Neural cell (in vitro differentiated cells): Measurements from ENCODE around the gene EVL. TPM values are rescaled to one million over a fixed set of nuclear protein-coding genes. Genes with fewer than 3 reads are reported as not detected.

Experiments used
- H2AFZ ChIP-seq: fragments of 200-600, 300-800 bp; sonication (generic), shearing (Covaris generic); 2 replicates; pipeline ENCODE4 v1.6.0; 2014; ENCODE audit warnings: low read depth, mild to moderate bottlenecking, antibody characterized with exemption, low read length, moderate library complexity
- H3F3A ChIP-seq: fragments of 200-600 bp; shearing (Covaris generic); 2 replicates; pipeline ENCODE4 v1.6.1; 2016; ENCODE audit warnings: mild to moderate bottlenecking, moderate library complexity, mixed read lengths, antibody characterized with exemption, low read length; ENCODE audit not compliant: insufficient read depth, poor library complexity, severe bottlenecking
- H3K27ac ChIP-seq: fragments of 200-600, 300-800 bp; sonication (generic), shearing (Covaris generic); 2 replicates; pipeline ENCODE4 v1.5.1; 2014; ENCODE audit warnings: mild to moderate bottlenecking, low read length, moderate library complexity
- H3K27me3 ChIP-seq: fragments of 300-800, 200-600 bp; sonication (generic), shearing (Covaris generic); 2 replicates; pipeline ENCODE4 v1.6.0; 2014; ENCODE audit warnings: mild to moderate bottlenecking, low read depth, low read length, moderate library complexity; ENCODE audit not compliant: insufficient read depth
- H3K36me3 ChIP-seq: fragments of 300-800, 200-600 bp; sonication (generic), shearing (Covaris generic); 2 replicates; pipeline ENCODE4 v1.5.1; 2014; ENCODE audit warnings: mild to moderate bottlenecking, antibody characterized with exemption, low read length, moderate library complexity; ENCODE audit not compliant: insufficient read depth
- H3K4me2 ChIP-seq: fragments of 300-800, 200-600 bp; sonication (generic), shearing (Covaris generic); 2 replicates; pipeline ENCODE4 v1.6.0; 2014; ENCODE audit warnings: mild to moderate bottlenecking, low read length
- H3K4me3 ChIP-seq: fragments of 300-800, 200-600 bp; sonication (generic), shearing (Covaris generic); 2 replicates; pipeline ENCODE4 v1.5.1; 2014; ENCODE audit warnings: mild to moderate bottlenecking, low read length, moderate library complexity
- H3K79me2 ChIP-seq: fragments of 200-600 bp; shearing (Covaris generic); replicated peaks from 2 replicates; pipeline ENCODE4 v1.6.0; 2014; ENCODE audit warnings: mild to moderate bottlenecking, low read length, moderate library complexity; ENCODE audit not compliant: insufficient read depth
- H3K9ac ChIP-seq: fragments of 300-800, 200-600 bp; sonication (generic), shearing (Covaris generic); 2 replicates; pipeline ENCODE4 v1.6.1; 2016; ENCODE audit warnings: mild to moderate bottlenecking, low read length, mixed read lengths
- H3K9me2 ChIP-seq: fragments of 200-600 bp; shearing (Covaris generic); 2 replicates; pipeline ENCODE4 v1.6.1; 2016; ENCODE audit warnings: mild to moderate bottlenecking, low read length, mixed read lengths; ENCODE audit not compliant: insufficient read depth
- H3K9me3 ChIP-seq: fragments of 200-600, 300-800 bp; sonication (generic), shearing (Covaris generic); 2 replicates; pipeline ENCODE4 v1.6.1; 2016; ENCODE audit warnings: mild to moderate bottlenecking, mixed run types, low read length, moderate library complexity, mixed read lengths
- H4K20me1 ChIP-seq: fragments of 200-600 bp; shearing (Covaris generic); 2 replicates; pipeline ENCODE4 v1.6.1; 2016; ENCODE audit warnings: mild to moderate bottlenecking, mixed run types; ENCODE audit not compliant: insufficient read depth
- EP300 ChIP-seq: fragments of 450-650 bp; conservative IDR thresholded peaks from 2 replicates; pipeline ENCODE4 v1.6.1; 2014; ENCODE audit warnings: antibody characterized with exemption, mild to moderate bottlenecking, moderate library complexity; ENCODE audit not compliant: poor library complexity, severe bottlenecking
- EZH2 ChIP-seq: fragments of 200-600, 300-800 bp; shearing (Covaris generic), sonication (generic); IDR thresholded peaks from 2 replicates; pipeline ENCODE4 v1.6.1; 2014; ENCODE audit warnings: antibody characterized with exemption, low read length, borderline replicate concordance, mild to moderate bottlenecking; ENCODE audit not compliant: insufficient read depth, poor library complexity, severe bottlenecking
- MXI1 ChIP-seq: fragments of 450-650 bp; conservative IDR thresholded peaks from 2 replicates; pipeline ENCODE4 v1.6.1; 2014; ENCODE audit warnings: antibody characterized with exemption, mild to moderate bottlenecking; ENCODE audit not compliant: poor library complexity, severe bottlenecking
- POLR2AphosphoS5 ChIP-seq: IDR thresholded peaks from 2 replicates; pipeline ENCODE4 v1.6.1; 2012
- RAD21 ChIP-seq: fragments of 450-650 bp; conservative IDR thresholded peaks from 2 replicates; pipeline ENCODE4 v1.6.1; 2014; ENCODE audit warnings: antibody characterized with exemption, mild to moderate bottlenecking, moderate library complexity
- REST ChIP-seq: IDR thresholded peaks from 2 replicates; pipeline ENCODE4 v1.6.1; 2012; ENCODE audit warnings: borderline replicate concordance
- SMC3 ChIP-seq: fragments of 450-650 bp; conservative IDR thresholded peaks from 2 replicates; pipeline ENCODE4 v1.6.1; 2014; ENCODE audit warnings: antibody characterized with exemption, mild to moderate bottlenecking, moderate library complexity; ENCODE audit not compliant: poor library complexity
- TAF1 ChIP-seq: IDR thresholded peaks from 2 replicates; pipeline ENCODE4 v1.6.1; 2012; ENCODE audit warnings: low read depth
- polyA plus RNA-seq: library from polyadenylated mRNA; depleted of rRNA; stranded (reverse); fragments of >200 nt; gene quantifications from 2 replicates; pipeline ENCODE4 v1.2.3, GENCODE V29; 2014
- TF ChIP-seq, protein P1 (sequence below): fragments of 450-650 bp; IDR thresholded peaks from 2 replicates; pipeline ENCODE4 v1.5.1; 2014; ENCODE audit warnings: antibody characterized with exemption, mild to moderate bottlenecking, moderate library complexity; ENCODE audit not compliant: poor library complexity, severe bottlenecking

EVL gene
- polyA plus RNA-seq, 1 donor from 2014 or later: 387 TPM

GRCh38 chr14:100100032-100100703 lies 34.9 kb downstream of the EVL start:
- Histone ChIP-seq H3K27me3 (no peaks in the 10 kb centered on the region), H3K36me3 (no peaks in the 10 kb centered on the region), H3K79me2 (peaks cover 11% of the 10 kb centered on the region), H3K4me3 (no peak overlapping the region), H3K9me2 (no peaks in the 10 kb centered on the region), H4K20me1 (peaks cover 6% of the 10 kb centered on the region), H3K27ac (no peak overlapping the region), H3K9me3 (no peaks in the 10 kb centered on the region), H3K4me2 (no peak overlapping the region), H3F3A (no peaks in the 10 kb centered on the region), H2AFZ (no peak overlapping the region), H3K9ac (no peak overlapping the region)
- TF ChIP-seq EZH2 (no peak), SMC3 (no peak), EP300 (no peak), REST (no peak), MXI1 (no peak), RAD21 (no peak), TAF1 (no peak)
- TF ChIP-seq, protein P1, sequence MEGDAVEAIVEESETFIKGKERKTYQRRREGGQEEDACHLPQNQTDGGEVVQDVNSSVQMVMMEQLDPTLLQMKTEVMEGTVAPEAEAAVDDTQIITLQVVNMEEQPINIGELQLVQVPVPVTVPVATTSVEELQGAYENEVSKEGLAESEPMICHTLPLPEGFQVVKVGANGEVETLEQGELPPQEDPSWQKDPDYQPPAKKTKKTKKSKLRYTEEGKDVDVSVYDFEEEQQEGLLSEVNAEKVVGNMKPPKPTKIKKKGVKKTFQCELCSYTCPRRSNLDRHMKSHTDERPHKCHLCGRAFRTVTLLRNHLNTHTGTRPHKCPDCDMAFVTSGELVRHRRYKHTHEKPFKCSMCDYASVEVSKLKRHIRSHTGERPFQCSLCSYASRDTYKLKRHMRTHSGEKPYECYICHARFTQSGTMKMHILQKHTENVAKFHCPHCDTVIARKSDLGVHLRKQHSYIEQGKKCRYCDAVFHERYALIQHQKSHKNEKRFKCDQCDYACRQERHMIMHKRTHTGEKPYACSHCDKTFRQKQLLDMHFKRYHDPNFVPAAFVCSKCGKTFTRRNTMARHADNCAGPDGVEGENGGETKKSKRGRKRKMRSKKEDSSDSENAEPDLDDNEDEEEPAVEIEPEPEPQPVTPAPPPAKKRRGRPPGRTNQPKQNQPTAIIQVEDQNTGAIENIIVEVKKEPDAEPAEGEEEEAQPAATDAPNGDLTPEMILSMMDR: no peak

GRCh38 chr14:100102156-100102785 lies 37.0 kb downstream of the EVL start:
- Histone ChIP-seq H3K9me3 (no peaks in the 10 kb centered on the region), H3K4me2 (no peak overlapping the region), H3K9me2 (no peaks in the 10 kb centered on the region), H3K4me3 (no peak overlapping the region), H3K27me3 (no peaks in the 10 kb centered on the region), H2AFZ (no peak overlapping the region), H3K79me2 (peaks cover 7% of the 10 kb centered on the region), H3K27ac (no peak overlapping the region), H3K9ac (no peak overlapping the region), H4K20me1 (peaks cover 9% of the 10 kb centered on the region), H3K36me3 (no peaks in the 10 kb centered on the region), H3F3A (no peaks in the 10 kb centered on the region)
- TF ChIP-seq RAD21 (no peak), SMC3 (no peak), POLR2AphosphoS5 (no peak), MXI1 (no peak), REST (no peak), TAF1 (no peak), EP300 (no peak), EZH2 (no peak)
- TF ChIP-seq, protein P1: no peak
